Stimulated activated naive CD4-positive, alpha-beta T cell (primary cell): ENCODE results near the gene FAM81B.

Experiments used
- DNase-seq, 6 experiments: peaks; one replicate each; lab custom pipeline; 2025; lab: John Stamatoyannopoulos, UW

The FAM81B gene

DNA sequence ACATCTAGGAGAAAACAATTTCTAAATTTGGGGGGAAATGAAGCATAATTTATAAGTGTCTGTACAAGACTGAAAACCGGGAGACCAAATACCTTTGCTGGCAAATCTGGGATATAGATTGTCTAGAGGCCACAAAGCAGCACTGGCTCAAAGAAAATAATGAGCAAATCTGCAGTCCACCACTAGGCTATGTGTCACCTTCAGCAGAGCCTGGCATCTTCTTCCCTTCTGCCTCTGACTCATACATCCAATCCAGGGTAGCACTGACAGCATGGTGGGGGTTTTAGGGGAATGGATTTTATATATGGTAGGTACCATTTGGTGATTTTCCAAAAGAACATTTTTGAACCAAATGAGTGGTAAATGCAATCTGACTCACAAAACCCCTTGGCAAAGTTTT is 12.8 kb downstream of the FAM81B start:
- DNase-seq = no peak

DNA sequence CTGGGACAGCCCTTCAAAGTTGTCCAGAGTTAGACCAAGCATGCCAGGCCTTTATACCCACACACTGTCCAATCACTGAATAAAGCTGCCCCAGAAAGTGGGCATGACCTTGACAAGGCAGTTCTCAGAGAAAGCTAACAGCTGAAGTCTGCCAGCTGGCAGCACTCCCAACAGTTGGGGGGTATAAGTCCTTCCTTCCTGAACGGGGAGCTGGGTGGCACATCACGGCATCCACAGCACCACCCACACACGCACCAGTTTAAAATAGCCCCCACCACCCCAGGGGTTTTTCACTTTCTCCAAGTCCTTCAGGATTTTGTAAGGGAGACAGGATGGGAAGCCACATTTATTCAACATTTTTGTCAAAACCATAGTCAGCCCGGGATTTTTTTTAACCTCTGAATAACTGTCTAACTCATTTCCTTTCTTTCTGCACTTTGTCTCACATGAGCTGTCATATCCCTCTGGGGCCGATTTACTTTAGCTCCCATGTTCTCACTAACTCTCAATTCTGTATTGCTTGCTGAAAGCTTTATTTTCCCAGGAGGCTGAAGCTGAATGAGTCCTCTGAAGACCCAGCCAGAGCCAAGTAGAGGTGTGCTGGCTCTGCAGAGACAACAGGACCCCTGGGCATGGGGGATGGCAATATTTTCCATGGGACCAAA is 15.4 kb downstream of the FAM81B start:
- no peak for DNase-seq

DNA sequence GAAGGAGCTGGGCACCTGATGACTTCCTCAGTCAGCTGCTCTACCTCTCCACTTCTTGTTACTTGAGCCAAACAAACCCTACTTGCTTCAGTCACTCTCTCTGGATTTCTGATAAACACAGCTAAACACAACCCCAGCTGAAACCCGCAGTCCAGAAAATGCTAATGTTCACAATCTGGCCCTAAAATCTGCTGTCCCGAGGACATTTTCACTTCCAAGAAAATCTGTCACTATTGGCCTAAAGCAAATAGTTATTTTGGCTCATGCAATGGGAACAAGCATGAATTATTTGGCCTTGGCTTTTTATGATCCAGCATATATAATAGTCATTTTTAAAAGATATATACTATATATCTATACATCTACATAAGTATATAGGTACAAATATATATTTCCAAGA is 19.1 kb downstream of the FAM81B start:
- DNase-seq = no peak

DNA sequence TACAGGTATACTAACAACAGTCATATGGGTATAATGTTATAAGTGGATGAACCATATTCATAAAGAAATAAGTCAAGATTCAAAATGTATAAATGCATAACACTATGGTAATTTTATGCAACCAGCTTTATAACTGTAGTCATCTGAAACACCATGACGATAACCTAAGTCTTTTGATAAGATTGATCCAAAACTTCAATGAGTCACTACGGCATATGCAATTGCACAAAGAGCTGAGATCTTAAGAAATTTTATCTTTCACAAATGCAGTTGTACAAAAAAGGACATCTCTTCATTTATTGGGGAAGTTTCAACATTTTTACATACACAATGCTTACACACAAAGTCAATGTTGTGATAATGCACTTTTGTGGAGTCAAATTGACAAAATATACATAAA is 20.3 kb downstream of the FAM81B start:
- no peak for DNase-seq

DNA sequence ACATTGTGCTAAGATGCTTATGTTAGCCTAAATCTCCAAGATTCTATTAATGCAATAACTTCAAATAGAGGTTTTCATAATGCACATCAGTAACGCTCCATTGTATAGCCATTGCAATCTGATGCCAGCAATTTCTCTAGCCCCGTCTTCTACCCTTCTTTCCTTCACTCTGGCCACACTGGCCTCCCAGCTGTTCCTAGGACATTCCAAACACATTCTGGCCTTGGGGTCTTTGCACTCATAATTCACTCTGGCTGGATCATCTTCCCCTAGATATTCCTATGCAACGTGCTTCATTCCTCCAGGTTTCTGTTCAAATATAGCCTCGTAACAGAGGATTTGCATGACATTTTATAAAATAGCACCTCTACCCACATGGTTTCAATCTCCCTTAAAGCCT is 23.3 kb downstream of the FAM81B start:
- DNase-seq = no peak

DNA sequence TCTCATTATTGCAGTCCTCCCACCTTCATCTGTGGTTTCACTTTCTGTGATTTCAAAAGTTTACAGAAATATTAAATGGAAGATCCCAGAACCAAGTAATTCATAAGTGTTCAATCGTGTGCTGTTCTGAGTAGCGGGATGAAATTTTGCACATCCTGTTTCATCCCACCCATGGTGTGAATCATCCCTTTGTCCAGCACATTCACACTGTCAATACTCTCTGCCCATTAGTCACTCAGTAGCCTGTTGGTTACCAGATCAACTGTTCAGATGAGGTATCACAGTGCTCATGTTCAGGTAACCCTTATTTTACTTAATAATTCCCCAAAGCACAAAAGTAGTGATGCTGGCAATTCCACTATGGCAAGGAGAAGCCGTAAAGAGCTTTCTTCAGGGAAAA is 26.8 kb downstream of the FAM81B start:
- DNase-seq = no peak

DNA sequence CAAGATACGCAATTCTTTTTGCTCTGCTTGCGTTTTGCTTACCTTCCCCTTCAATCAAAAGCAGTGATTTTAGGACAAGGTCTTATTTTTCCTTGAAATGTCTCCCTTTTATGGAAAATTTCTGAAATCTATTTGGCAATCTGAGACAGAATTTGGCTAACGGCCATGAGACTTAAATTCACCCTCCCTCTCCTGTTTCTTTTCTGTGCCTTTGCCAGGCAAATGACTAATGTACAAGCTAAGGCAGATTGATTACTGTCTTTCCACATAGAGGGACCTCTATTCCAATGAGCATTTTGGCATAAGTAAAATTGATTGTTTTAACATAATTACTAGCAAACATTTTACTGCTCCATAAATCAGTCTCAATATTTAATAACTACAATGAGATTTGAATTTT is 31.7 kb downstream of the FAM81B start:
- DNase-seq = no peak

DNA sequence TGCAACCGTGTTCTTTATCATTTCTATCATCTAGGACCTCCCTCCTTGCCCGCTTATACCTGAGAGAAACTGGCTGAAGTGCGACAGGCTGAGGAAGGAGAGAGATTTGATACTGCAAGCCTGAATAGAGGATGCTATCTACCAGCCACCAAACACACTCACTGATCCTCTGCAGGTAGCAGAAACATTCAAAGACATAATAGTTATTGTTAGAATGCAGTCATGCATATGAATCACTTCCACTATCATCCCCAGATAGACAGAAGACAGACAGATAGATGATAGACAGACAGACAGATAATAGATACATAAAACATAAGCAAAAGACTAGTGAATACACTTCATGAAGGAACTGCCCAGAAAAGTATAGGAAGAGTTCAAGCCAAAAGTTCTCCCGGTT is 32.9 kb downstream of the FAM81B start:
- DNase-seq = no peak

DNA sequence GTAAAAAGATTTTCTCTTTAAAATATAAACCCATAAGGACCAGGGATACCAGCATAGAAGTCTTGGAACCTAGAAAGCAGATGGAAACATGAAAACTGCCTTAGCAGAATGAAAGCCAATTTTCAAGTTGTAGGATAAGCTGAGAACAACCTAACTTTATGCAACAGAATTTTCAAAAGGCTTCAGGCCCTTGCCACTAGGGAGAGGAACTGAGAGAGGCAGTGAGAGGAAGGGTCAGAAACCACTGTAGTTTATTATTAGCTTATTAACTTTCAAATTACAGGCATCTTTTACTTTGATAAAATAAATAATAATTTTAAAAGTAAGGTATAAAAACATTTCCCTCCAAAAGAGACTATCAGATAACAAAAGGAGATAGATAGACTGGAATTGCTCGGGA is 33.4 kb downstream of the FAM81B start:
- no peak for DNase-seq

DNA sequence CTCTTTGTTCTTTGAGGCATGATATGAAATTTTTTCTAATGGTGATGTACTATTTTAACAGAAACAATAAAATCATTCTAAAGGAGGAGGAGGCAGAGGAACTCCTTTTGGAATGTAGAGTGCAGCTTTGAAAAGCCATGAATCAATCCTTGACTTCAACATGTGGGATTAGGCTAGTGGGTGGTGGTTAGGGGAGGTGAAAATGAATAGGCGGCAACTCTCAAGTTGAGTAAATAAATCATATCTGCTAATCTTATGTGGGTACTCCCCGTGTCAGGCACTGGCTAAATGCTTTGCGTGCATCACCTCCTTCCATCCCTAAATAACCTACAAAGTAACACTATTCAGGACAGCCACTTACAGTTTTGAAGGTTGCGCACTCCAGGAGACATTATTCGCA is 35.1 kb downstream of the FAM81B start:
- DNase-seq = no peak

DNA sequence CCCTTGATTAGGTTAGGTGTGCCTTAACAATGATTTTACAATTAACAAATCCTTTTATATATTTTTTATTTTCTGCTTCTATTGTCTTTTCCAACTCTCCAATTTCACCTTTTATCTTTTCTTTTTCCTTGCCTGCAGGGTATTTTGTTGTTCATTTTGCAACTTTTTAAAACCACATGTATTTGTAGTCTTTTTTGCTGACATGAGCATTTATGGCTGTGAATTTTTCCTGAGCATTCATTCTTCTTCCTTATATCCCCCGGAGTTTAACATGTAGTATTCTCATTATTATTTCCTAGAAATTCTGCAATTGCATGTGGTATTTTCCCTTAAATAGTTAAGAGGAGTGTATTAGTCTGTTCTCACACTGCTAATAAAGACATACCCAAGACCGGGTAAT is 41.6 kb downstream of the FAM81B start:
- DNase-seq = no peak

DNA sequence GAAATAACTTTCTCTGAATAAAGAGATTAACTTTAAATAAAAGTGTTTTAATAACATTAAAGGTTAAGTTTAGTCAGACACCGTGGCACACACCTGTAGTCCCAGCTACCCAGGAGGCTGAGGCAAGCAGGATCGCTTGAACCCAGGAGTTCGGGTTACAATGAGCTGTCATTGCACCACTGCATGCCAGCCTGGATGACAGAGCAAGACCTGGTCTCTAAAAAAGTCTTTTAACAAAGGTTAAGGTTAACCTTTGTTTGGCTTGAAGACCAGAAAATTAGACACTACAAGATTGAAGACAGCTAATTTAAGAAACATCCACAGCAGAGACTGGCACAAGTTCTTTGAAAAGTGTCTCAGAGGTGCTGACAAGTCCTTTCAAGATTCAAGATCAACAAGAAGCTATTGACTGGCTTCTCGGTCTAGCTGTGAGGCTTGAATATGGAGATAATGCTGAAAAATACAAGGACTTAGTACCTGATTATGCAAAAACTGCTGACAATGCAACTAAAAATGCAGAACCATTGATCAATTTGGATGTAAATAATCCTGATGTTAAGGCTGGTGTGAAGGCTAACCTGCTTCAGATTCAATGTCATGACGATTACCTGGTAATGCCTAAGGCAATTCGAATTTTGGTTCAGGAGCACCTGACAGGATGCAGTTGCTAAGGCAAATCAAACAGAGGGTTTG is 48.8 kb downstream of the FAM81B start:
- no peak for DNase-seq

DNA sequence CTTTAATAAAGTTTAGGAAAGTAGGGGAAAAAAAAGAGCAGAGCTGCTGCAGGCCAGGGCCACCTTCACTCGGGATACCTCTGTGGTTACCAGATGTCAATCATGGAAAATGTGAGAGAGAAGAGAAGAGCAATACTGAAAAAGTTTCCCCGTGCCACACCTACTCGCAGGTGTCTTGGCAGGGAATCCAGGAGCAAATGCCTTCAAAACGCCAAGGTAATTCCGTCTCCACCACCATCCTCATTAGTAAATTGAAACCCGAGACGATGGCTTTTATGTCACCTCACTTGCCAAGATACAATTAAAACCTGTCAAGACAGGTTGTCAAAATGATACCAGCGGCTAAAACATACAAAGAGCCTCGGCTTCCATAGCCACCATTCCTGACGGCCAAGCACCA is 49.7 kb downstream of the FAM81B start:
- DNase-seq = no peak

DNA sequence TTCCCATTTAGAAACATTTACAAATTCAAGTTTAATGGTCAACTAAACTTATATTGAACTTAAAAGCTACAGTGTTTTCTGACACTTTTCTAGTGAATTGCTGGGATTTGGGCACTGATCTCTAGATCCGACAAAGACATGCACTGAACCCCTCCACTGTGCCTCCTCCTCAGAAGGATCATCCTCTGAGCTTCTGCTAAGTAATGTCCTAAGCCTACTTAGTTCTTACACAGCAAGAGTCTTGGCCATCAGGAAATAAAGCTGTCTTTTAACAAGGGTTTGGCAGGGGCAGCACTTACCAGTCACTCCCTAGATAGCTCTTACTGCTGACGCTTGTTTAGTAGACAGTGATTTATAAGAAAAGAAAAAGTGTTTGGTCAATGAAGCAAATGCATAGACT is 50.5 kb downstream of the FAM81B start:
- DNase-seq = no peak

DNA sequence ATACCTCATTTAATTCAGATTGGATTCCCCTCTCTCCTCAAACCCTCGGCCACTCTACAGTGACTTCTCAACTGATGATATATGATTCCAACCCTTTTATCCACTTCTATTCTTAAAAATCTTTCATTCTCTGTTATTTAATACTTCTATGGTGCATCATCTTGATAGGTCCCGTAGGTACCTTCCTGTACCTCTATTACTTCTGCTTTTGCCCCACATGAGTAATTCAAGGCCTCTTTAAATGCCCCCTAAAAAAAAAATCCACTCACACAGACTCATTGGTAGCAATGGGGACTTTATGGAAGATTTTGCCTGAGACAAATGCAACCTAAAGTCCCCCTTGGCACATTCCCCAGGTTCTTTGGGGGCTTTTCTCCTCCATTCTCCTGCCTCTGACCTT is 54.3 kb downstream of the FAM81B start:
- no peak for DNase-seq

DNA sequence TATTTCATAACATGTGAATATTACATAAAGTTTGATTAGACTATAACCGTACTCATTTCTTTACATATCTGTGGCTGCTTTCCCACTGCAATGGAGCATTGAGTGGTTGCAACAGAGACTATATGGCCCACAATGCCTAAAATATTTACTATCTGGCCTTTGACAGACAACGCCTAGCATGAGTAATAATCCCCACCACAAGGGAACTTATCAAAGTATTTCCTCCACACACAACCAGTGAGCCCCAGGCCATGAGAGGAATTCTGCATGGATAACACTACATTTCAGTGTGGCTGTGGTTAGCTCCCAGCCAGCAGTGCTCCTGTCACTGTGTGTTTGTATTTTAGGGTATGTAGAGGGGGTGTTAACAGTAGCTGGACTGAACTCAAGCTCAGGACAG is 54.8 kb downstream of the FAM81B start:
- DNase-seq = no peak

DNA sequence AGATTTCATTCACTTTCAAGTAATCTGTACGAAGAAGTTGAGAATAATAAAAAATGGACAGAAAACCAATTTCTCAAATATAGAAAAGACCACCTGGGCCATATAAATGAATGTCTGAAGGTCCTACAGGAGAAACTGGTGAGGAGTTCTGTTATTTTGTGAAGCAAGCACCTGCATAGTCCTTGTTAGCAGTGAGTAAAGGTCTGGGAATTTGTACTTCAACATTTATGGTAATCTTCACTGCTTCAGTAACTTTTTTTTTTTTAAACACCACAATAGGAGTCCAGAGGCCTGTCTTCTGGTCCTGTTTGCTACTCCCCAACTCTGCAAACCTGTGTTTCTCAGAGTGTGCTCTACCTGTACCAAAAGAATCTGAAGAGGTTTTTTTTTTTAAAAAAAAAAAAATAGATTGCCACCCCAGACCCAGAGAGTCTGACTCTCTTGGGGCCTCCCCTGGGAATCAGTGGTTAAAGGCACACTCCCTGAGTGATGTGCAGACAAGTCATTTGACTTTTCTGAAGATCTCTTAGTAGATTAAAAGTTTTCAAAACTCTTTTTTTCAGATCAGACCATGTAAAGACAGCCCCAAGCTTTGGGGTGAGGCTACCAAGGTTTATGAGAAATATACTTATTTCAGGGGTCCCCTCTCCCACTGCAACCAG is 55.5 kb downstream of the FAM81B start:
- no peak for DNase-seq

DNA sequence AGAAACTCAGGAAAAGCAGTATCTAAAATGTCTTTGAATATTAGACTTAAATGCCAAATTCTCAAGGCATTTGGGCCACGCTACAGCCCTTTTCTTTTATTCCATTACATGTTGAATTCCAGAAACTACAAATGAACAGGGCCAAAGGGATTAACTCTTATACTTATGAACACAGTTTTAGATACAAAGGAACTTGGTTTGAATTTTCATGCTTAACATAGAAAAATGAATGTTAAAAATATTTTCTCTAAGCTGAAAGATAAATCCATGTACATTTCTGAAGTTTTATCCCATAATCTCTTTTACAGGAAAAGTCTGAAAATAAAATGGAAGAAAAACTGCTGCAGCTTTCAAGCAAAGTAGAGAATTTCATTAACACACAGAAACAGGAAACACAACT is 56.8 kb downstream of the FAM81B start:
- DNase-seq = no peak

DNA sequence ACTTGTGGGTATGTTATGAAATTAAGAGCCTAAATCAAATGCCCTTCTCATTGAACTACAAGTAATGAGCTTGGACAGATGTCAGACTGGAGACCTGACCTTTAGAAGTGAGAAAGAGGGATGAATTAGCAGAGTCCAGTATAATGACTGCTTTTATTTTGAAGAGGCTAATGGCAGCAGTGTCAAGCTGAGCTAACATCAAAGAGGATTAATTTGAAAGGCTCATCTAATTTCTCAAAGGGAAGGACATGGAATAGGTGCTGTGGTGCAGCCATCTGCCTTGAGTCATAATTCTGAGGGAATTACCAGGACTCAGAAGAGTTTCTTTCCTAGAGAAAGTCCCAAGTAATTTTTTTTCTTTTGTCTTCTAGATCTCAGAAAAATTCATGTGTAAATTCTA is 57.6 kb downstream of the FAM81B start:
- no peak for DNase-seq

DNA sequence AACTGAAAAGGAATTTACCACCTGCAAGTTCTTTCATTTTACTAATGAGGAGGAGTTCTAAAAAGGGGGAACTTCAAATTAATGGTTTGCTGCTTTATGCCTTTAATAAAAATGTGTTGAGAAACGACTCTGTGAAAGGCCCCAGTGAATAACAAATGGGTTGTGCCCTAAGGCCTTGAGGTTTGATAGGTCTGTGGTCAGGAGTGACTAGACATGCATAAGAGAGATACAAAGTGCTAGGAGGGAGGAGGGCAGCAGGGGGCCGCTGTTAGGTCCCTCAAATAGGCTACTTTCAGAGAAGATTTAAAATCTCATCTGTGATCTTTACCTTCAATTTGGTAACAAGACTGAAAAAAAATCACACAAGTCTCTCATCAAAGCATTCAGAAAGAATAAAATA is 58.3 kb downstream of the FAM81B start:
- no peak for DNase-seq

DNA sequence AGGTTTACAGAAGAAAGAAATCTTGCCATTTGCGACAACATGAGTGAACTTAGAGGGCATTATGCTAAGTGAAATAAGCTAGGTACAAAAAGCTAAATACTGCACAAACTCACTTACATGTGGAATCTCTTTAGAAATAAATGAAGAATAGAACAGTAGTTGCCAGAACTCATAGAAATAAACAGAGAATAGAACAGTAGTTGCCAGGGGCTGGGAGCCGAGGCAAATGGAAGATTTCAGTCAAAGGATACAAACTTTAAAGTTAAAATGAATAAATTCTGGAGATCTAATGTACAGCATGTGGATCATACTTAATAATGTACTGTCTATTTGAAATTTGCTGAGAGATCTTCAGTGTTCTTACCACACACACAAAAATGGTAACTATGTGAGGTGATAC is 63.4 kb downstream of the FAM81B start:
- no peak for DNase-seq

DNA sequence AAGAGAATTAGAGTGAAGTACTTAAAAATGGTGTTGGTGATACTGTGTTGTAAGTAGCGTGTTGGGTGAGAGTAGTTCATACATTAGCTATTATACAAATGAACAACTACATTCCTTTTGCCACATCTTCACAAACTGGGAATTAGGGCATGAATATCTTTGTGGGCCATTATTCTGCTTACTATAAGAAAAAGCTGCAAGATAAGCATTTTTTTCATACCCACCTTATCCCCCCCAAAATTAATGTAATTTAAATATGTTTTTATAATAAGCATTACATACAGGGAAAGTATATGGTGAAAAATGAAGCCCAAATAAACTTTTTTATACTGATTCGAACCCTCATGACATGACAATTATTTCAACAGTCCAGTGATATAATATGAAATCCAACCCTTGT is 69.5 kb downstream of the FAM81B start:
- no peak for DNase-seq

DNA sequence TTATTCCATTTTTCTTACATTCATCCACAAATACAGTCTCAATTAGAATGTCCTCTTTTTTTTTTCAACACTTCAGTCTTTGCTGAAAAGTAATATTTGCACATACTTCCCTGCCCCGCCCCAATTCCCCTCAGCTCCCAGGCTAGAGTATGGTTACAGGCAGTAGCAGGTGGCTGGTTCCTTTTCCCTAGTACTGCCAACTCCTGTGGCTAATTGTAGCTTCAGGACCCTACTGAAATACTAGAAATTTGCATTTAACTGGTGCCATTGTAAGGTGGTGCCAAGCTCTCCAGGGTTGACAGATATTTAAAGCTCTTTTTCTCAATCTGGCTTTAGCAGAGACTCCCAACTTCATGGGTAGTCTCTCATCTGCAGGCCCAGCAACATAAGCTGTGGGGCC is 80.3 kb downstream of the FAM81B start:
- DNase-seq = no peak

DNA sequence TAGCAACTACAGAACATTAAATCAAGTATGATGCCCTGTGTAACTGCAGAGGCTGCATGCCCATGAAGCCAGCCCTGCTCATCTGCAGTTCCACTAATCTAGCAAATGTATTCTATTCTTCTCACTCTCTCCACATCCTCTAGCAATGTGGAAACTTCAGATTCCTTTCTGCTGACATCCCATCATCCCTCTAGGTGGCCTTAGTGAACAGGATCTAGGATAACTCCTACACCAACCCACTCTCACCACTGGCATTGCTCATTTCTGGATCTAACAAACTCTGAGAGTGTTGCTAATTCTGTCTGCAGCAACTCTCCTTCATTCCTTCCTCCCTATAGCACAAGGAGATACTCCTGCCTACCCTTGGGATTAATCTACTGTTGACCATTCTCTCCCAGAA is 80.8 kb downstream of the FAM81B start:
- DNase-seq = no peak
